PC-9 (cell line): ENCODE data around the gene ATP6V0D1. TPM values are rescaled to one million over a fixed set of nuclear protein-coding genes. Genes with fewer than 3 reads are reported as not detected.

Experiments
- BruUV-seq: library from RNA; stranded (reverse); fragments of 400-500 nt; replicated peaks from 2 replicates; lab custom pipeline; 2021; lab: Mats Ljungman, UMichigan
- CTCF ChIA-PET: fragments of 300-600 bp; sonication (Branson Sonifier 250); formaldehyde crosslinking; loops from one replicate; lab custom pipeline; 2022; ENCODE audit warnings: antibody characterized with exemption; lab: Charles Lee
- POLR2A ChIA-PET: fragments of 300-600 bp; sonication (Branson Sonifier 250); formaldehyde crosslinking; loops from one replicate; lab custom pipeline; 2022; ENCODE audit warnings: antibody characterized with exemption; ENCODE audit not compliant: unreplicated experiment; lab: Charles Lee
- DNase-seq, 2 experiments: peaks; one replicate each; pipeline versions ENCODE4 v3.0.0 to v3.0.0-alpha.2; 2015 to 2022; ENCODE audit warnings: mixed read lengths in 1 of 2
- H2AFZ ChIP-seq: fragments of 200-600 bp; sonication (generic); 2 replicates; pipeline ENCODE4 v1.8.1; 2017; ENCODE audit warnings: antibody characterized with exemption
- H3F3A ChIP-seq: fragments of 200-600 bp; sonication (generic); 2 replicates; pipeline ENCODE4 v1.8.1; 2017; ENCODE audit warnings: antibody characterized with exemption, mild to moderate bottlenecking, low read depth; ENCODE audit not compliant: insufficient read depth
- H3K27ac ChIP-seq: fragments of 200-600 bp; sonication (generic); 2 replicates; pipeline ENCODE4 v1.6.1; 2016; ENCODE audit warnings: mixed run types
- H3K27me3 ChIP-seq: fragments of 200-600 bp; sonication (generic); 2 replicates; pipeline ENCODE4 v1.6.1; 2016; ENCODE audit warnings: low read depth, mixed run types; ENCODE audit not compliant: insufficient read depth
- H3K36me3 ChIP-seq: fragments of 200-600 bp; sonication (generic); 2 replicates; pipeline ENCODE4 v1.6.1; 2016; ENCODE audit warnings: low read depth, mixed run types
- H3K4me1 ChIP-seq: fragments of 200-600 bp; sonication (generic); replicated peaks from 2 replicates; pipeline ENCODE4 v1.6.1; 2016; ENCODE audit warnings: mixed run types; ENCODE audit not compliant: insufficient read depth
- H3K4me2 ChIP-seq: fragments of 200-600 bp; sonication (generic); 2 replicates; pipeline ENCODE4 v1.6.1; 2017; ENCODE audit warnings: mixed run types
- H3K4me3 ChIP-seq: fragments of 200-600 bp; sonication (generic); 2 replicates; pipeline ENCODE4 v1.6.1; 2016; ENCODE audit warnings: mixed run types
- H3K79me2 ChIP-seq: fragments of 200-600 bp; sonication (generic); 2 replicates; pipeline ENCODE4 v1.6.1; 2017; ENCODE audit warnings: low read depth, mixed run types
- H3K9me2 ChIP-seq: fragments of 200-600 bp; sonication (generic); 2 replicates; pipeline ENCODE4 v1.8.1; 2017; ENCODE audit warnings: mild to moderate bottlenecking; ENCODE audit not compliant: insufficient read depth
- H3K9me3 ChIP-seq: fragments of 200-600 bp; sonication (generic); 2 replicates; pipeline ENCODE4 v1.8.1; 2016; ENCODE audit warnings: low read depth; ENCODE audit not compliant: insufficient read depth
- H4K20me1 ChIP-seq: fragments of 200-600 bp; sonication (generic); 2 replicates; pipeline ENCODE4 v1.8.1; 2017; ENCODE audit not compliant: insufficient read depth
- EZH2 ChIP-seq: fragments of 200-600 bp; sonication (generic); IDR thresholded peaks from 2 replicates; pipeline ENCODE4 v1.8.0; 2017; ENCODE audit warnings: antibody characterized with exemption, low read depth
- intact Hi-C: fragments of 100-400 bp; cut with micrococcal nuclease; formaldehyde crosslinking; loops from one replicate; pipeline ENCODE4 v1.10.0; 2022; ENCODE audit not compliant: unreplicated experiment
- total RNA-seq: library from RNA; stranded (reverse); gene quantifications from 2 replicates; pipeline ENCODE4 v1.2.3, GENCODE V29; 2021
- TF ChIP-seq, protein P1 (sequence below): fragments of 200-600 bp; sonication (generic); conservative IDR thresholded peaks from 2 replicates; pipeline ENCODE4 v1.6.1; 2017; ENCODE audit warnings: mixed run types, antibody characterized with exemption, mild to moderate bottlenecking, moderate library complexity

Gene ATP6V0D1
- total RNA-seq, 1 experiment from 2014 or later = 61.0 TPM

DNA sequence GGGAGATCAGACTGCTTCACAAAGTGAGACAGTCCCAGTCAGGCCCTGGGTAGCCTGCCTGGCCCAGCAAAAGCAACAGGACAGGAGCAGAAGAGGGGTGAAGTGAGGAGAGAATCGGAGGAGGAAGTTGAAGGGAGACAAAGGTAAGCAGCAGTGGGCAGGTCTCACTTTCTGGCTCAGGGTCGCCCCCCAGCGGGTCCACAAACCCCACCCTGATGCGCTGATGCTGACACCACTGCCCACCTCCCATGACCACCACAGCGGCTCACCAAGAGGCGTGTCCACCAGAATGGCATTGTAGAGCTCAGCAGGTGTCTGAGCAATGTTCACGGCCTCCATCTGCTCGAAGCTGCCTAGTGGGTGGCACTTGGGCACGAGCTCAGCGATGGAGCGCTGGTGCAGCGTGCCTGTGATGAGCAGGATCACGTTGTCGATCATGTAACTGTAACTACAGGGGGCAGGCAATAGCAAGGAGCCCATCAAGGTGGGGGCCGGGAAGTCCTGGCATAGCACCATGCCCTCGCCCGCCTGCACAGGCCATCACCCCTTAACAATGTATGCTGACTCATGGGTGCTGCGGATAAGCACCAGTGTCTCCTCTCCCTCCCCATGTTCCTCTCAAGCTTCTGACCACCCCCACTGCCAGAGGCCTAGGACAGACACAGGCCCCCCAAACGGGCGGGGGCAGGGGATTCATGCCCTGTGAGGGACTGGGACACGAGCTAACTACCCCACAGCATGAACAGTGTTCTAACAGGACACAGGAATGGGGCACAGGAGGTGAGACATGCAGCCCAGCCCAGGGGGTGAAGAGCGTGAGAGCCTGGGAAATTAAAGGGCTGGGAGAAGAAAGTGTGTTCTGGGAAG is 36.5 kb downstream of the ATP6V0D1 start:
- ChIA-PET CTCF (no interaction called here), POLR2A (interaction anchor here (0.6 kb wide), 1 partner anchor 27 kb away, joined by 3 read pairs; no protein-coding TSS in a partner anchor)
- intact Hi-C loops = no loop called here
- H3K27ac ChIP-seq = no peak overlapping the region
- no peaks in the 10 kb centered on the region for H3F3A ChIP-seq
- H3K9me3 ChIP-seq = no peaks in the 10 kb centered on the region
- no peaks in the 10 kb centered on the region for H3K27me3 ChIP-seq
- H2AFZ ChIP-seq = no peak overlapping the region
- no peak for DNase-seq
- H4K20me1 ChIP-seq = peaks cover 5% of the 10 kb centered on the region
- no peaks in the 10 kb centered on the region for H3K36me3 ChIP-seq
- H3K4me2 ChIP-seq = no peak overlapping the region
- no TSS peak for BruUV-seq
- no peaks in the 10 kb centered on the region for H3K4me1 ChIP-seq
- no peaks in the 10 kb centered on the region for H3K9me2 ChIP-seq
- TF ChIP-seq, protein P1, sequence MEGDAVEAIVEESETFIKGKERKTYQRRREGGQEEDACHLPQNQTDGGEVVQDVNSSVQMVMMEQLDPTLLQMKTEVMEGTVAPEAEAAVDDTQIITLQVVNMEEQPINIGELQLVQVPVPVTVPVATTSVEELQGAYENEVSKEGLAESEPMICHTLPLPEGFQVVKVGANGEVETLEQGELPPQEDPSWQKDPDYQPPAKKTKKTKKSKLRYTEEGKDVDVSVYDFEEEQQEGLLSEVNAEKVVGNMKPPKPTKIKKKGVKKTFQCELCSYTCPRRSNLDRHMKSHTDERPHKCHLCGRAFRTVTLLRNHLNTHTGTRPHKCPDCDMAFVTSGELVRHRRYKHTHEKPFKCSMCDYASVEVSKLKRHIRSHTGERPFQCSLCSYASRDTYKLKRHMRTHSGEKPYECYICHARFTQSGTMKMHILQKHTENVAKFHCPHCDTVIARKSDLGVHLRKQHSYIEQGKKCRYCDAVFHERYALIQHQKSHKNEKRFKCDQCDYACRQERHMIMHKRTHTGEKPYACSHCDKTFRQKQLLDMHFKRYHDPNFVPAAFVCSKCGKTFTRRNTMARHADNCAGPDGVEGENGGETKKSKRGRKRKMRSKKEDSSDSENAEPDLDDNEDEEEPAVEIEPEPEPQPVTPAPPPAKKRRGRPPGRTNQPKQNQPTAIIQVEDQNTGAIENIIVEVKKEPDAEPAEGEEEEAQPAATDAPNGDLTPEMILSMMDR = no peak
- no peak for TF ChIP-seq EZH2
- H3K79me2 ChIP-seq = no peaks in the 10 kb centered on the region
- no peak overlapping the region for H3K4me3 ChIP-seq

DNA sequence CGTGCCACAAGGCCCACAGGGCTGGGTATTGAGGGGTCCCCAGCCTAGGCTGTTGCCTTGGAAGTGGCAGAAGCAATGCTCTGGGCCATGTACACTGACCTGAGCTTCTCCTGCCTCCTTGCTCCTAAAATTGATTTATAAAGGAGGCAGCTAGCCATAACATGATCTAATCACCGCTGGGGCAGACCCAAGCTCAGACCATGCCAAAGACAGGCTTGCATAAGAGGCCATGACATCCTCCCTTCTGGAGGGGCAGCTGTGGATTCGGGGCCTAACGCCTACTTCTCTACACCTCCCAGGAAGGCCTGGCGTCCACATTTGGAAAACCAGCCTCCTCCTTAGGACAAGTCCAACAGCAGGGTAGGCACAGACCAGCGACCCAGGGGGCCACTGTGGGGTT is 37.7 kb downstream of the ATP6V0D1 start:
- Histone ChIP-seq H3F3A (no peaks in the 10 kb centered on the region), H3K4me3 (no peak overlapping the region), H2AFZ (no peak overlapping the region), H3K36me3 (no peaks in the 10 kb centered on the region), H3K4me1 (no peaks in the 10 kb centered on the region), H3K9me2 (no peaks in the 10 kb centered on the region), H4K20me1 (peaks cover 5% of the 10 kb centered on the region), H3K27me3 (no peaks in the 10 kb centered on the region), H3K27ac (no peak overlapping the region), H3K4me2 (no peak overlapping the region), H3K9me3 (no peaks in the 10 kb centered on the region), H3K79me2 (no peaks in the 10 kb centered on the region)
- no TSS peak for BruUV-seq
- POLR2A ChIA-PET = no interaction called here
- intact Hi-C loops = no loop called here
- CTCF ChIA-PET = interaction anchor here (0.6 to 1.1 kb wide), 2 partner anchors 15 to 117 kb away, joined by 3 to 4 read pairs; partner anchors contain the start of genes KCTD19 and LRRC36
- DNase-seq = no peak
- TF ChIP-seq, protein P1 = no peak
- no peak for TF ChIP-seq EZH2

DNA sequence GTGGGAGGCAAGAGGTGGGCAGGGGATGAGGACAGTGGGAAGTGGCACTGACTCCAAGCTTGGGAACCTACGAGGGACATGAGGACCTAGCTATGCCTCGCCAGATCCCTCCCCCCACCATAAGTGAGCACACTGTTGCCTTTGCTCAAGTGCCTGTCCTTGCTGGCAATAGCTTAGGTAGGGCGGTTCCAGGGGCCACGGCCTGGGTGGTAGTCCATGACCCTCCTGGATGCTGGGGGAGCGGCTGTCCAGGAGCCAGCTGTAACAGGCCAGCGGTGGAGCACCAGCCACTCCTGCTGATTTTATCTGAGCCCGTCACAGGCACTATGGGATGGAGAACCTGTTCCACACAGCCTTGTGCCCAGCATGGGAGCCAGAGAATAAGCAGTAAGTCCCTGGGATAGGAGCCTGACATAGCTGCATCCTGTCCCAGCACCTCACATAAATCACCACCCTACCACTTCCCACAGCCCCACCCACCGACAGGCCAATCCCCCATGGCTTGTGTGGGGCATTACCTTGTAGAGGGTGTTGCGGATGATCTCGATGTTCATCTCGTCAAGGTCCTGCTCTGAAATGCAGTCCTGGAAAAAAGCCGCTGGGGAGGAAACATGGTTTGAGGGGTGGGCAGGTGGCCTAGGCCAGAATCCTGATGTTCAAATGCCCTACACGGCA is 38.2 kb downstream of the ATP6V0D1 start:
- H3F3A ChIP-seq = no peaks in the 10 kb centered on the region
- BruUV-seq = no TSS peak
- ChIA-PET POLR2A (no interaction called here), CTCF (interaction anchor here (0.5 to 1.1 kb wide), 3 partner anchors 14 to 182 kb away, joined by 3 to 5 read pairs (median 4); partner anchors contain the start of genes KCTD19 and LRRC36)
- no peak overlapping the region for H3K4me3 ChIP-seq
- H3K27ac ChIP-seq = no peak overlapping the region
- H3K4me1 ChIP-seq = no peaks in the 10 kb centered on the region
- no peak overlapping the region for H2AFZ ChIP-seq
- H3K9me3 ChIP-seq = no peaks in the 10 kb centered on the region
- H3K79me2 ChIP-seq = no peaks in the 10 kb centered on the region
- intact Hi-C loops = no loop called here
- no peak overlapping the region for H3K4me2 ChIP-seq
- no peaks in the 10 kb centered on the region for H3K36me3 ChIP-seq
- DNase-seq = peak in 1 of 2 experiments; percentile 3
- peaks cover 5% of the 10 kb centered on the region for H4K20me1 ChIP-seq
- H3K9me2 ChIP-seq = no peaks in the 10 kb centered on the region
- H3K27me3 ChIP-seq = no peaks in the 10 kb centered on the region
- TF ChIP-seq, protein P1 = no peak
- TF ChIP-seq EZH2 = no peak
